ENCODE results near the gene TAL1.

The TAL1 gene

DNA sequence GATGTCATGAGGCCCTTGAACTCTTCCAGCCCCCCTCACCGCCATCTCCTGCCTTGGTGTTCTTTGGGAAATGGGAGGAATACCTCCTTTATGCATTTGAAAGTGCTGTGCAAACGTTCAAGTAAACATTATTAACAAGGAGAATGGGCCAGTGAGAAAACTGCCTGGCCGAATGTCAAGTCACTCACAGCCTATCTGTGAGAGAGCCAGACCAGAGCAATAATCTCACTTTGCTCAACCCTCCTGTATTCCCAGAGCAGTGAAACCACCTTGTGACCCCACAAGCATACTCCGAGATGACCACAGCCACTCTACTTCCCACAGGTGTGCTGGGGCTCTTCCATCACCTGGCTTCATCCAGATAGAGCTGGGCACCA lies 5.2 kb downstream of the TAL1 start:
- no peak for DNase-seq
- Histone ChIP-seq H3K9me2 (replicated peaks; ENCODE audit: insufficient read depth, low read length) (no peaks in the 10 kb centered on the region), H3K9ac (ENCODE audit: low read length) (no peak overlapping the region), H2AFZ (ENCODE audit: low read length) (no peak overlapping the region), H3K4me2 (ENCODE audit: low read depth, low read length) (no peak overlapping the region), H3K79me2 (ENCODE audit: low read length) (no peaks in the 10 kb centered on the region), H3K4me3 (ENCODE audit: low read length) (no peak overlapping the region), H4K20me1 (ENCODE audit: insufficient read depth, low read length) (no peaks in the 10 kb centered on the region), H3K9me3 (replicated peaks; ENCODE audit: insufficient read depth, low read length) (no peaks in the 10 kb centered on the region), H3K27me3 (replicated peaks; ENCODE audit: insufficient read depth, low read length) (peaks cover 85% of the 10 kb centered on the region), H3F3A (ENCODE audit: insufficient read depth, low read length) (no peaks in the 10 kb centered on the region), H3K36me3 (replicated peaks; ENCODE audit: insufficient read depth, low read length) (no peaks in the 10 kb centered on the region), H3K27ac (ENCODE audit: low read length) (no peak overlapping the region), H3K4me1 (ENCODE audit: low read length) (no peaks in the 10 kb centered on the region)
- TF ChIP-seq EZH2 (optimal IDR thresholded peaks at IDR 0.05; ENCODE audit: low read depth, low read length) (no peak), EZH2phosphoT487 (IDR thresholded peaks at IDR 0.05; ENCODE audit: low read length) (no peak)
- TF ChIP-seq, protein P1, sequence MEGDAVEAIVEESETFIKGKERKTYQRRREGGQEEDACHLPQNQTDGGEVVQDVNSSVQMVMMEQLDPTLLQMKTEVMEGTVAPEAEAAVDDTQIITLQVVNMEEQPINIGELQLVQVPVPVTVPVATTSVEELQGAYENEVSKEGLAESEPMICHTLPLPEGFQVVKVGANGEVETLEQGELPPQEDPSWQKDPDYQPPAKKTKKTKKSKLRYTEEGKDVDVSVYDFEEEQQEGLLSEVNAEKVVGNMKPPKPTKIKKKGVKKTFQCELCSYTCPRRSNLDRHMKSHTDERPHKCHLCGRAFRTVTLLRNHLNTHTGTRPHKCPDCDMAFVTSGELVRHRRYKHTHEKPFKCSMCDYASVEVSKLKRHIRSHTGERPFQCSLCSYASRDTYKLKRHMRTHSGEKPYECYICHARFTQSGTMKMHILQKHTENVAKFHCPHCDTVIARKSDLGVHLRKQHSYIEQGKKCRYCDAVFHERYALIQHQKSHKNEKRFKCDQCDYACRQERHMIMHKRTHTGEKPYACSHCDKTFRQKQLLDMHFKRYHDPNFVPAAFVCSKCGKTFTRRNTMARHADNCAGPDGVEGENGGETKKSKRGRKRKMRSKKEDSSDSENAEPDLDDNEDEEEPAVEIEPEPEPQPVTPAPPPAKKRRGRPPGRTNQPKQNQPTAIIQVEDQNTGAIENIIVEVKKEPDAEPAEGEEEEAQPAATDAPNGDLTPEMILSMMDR (IDR thresholded peaks at IDR 0.05; ENCODE audit: low read length): no peak

DNA sequence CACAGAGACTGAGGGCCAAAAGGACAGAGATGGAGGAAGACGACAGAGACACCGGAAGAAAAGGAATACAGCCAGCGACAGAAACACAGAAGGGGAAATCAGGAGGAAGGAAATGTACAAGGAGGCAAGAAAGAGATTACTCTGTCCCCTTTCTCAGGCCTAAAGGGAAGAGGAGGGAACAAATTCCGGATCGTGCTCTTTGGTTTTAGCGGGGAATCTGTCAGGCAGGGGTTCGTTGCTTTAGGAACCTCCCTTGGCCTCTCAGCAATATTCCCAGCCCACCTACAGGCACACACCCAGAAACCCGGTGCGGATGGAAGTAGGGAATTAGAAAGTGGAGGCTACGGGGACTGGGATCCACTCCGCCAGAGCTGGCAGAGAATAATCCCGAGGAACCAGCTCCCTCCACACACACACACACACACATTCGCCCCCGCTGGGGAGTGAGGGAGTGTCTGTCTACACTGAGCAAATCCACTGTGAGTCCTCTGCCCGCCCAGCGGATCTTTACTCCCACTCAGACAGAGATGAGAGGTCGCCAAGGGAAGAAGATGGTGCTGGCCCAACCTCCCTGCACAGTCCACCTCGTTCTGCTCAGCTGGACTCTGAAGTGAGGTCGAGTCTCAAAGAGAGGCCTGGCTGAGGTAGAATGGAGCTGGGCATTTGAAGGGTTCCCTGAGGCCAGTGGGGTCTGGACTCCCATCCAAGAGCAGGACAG lies 5.7 kb downstream of the TAL1 start:
- no peak overlapping the region for H3K9ac ChIP-seq (ENCODE audit: low read length)
- no peak overlapping the region for H2AFZ ChIP-seq (ENCODE audit: low read length)
- H3F3A ChIP-seq (ENCODE audit: insufficient read depth, low read length): no peaks in the 10 kb centered on the region
- DNase-seq: no peak
- H3K4me3 ChIP-seq (ENCODE audit: low read length): no peak overlapping the region
- H3K27me3 ChIP-seq (replicated peaks; ENCODE audit: insufficient read depth, low read length): peaks cover 79% of the 10 kb centered on the region
- H3K4me2 ChIP-seq (ENCODE audit: low read depth, low read length): no peak overlapping the region
- no peaks in the 10 kb centered on the region for H3K9me2 ChIP-seq (replicated peaks; ENCODE audit: insufficient read depth, low read length)
- H3K9me3 ChIP-seq (replicated peaks; ENCODE audit: insufficient read depth, low read length): no peaks in the 10 kb centered on the region
- H3K79me2 ChIP-seq (ENCODE audit: low read length): no peaks in the 10 kb centered on the region
- H3K4me1 ChIP-seq (ENCODE audit: low read length): no peaks in the 10 kb centered on the region
- no peak for TF ChIP-seq EZH2phosphoT487 (IDR thresholded peaks at IDR 0.05; ENCODE audit: low read length)
- TF ChIP-seq, protein P1 (IDR thresholded peaks at IDR 0.05; ENCODE audit: low read length): no peak
- no peak for TF ChIP-seq EZH2 (optimal IDR thresholded peaks at IDR 0.05; ENCODE audit: low read depth, low read length)
- H3K36me3 ChIP-seq (replicated peaks; ENCODE audit: insufficient read depth, low read length): no peaks in the 10 kb centered on the region
- H4K20me1 ChIP-seq (ENCODE audit: insufficient read depth, low read length): no peaks in the 10 kb centered on the region
- H3K27ac ChIP-seq (ENCODE audit: low read length): no peak overlapping the region

DNA sequence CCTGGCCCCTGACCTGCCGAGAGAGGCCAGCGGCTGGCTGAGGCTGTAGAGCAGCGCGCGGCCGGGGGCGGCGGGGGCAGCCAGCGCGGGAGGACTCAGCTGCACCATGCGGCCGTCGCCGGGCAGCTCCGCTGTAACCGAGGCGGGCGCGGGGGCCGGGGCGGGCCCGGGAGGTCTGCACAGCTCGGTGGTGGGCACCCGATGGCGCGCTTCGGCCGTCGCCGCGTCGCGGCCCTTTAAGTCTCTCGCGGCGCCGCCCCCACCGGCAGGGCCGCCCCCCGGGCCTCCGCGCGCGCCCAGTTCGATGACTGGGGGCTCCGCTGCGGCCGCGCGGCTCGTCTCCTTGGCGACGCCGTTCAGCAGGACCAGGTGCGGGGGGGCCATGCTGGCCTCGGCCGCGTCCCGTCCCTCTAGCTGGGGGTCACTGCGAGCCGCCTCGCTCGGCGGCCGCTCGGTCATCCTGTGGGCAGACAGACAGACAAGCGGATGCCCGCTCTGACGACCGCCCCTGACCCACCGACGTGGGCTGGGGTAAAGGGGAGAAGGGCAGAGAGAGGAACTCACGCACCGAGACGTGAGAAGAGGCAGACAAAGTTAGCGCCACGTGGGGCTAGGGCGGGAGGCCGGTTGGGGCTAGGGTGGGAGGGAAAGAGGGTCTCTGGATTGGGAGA lies 6.5 kb downstream of the TAL1 start:
- H3K27me3 ChIP-seq (replicated peaks; ENCODE audit: insufficient read depth, low read length): peaks cover 72% of the 10 kb centered on the region
- H2AFZ ChIP-seq (ENCODE audit: low read length): no peak overlapping the region
- no peak overlapping the region for H3K4me3 ChIP-seq (ENCODE audit: low read length)
- no peak for DNase-seq
- no peak for TF ChIP-seq EZH2phosphoT487 (IDR thresholded peaks at IDR 0.05; ENCODE audit: low read length)
- TF ChIP-seq, protein P1 (IDR thresholded peaks at IDR 0.05; ENCODE audit: low read length): no peak
- TF ChIP-seq EZH2 (optimal IDR thresholded peaks at IDR 0.05; ENCODE audit: low read depth, low read length): no peak
- no peaks in the 10 kb centered on the region for H3K36me3 ChIP-seq (replicated peaks; ENCODE audit: insufficient read depth, low read length)
- no peaks in the 10 kb centered on the region for H3F3A ChIP-seq (ENCODE audit: insufficient read depth, low read length)
- no peak overlapping the region for H3K4me2 ChIP-seq (ENCODE audit: low read depth, low read length)
- H4K20me1 ChIP-seq (ENCODE audit: insufficient read depth, low read length): no peaks in the 10 kb centered on the region
- no peaks in the 10 kb centered on the region for H3K9me3 ChIP-seq (replicated peaks; ENCODE audit: insufficient read depth, low read length)
- no peaks in the 10 kb centered on the region for H3K79me2 ChIP-seq (ENCODE audit: low read length)
- no peaks in the 10 kb centered on the region for H3K4me1 ChIP-seq (ENCODE audit: low read length)
- no peaks in the 10 kb centered on the region for H3K9me2 ChIP-seq (replicated peaks; ENCODE audit: insufficient read depth, low read length)
- H3K9ac ChIP-seq (ENCODE audit: low read length): no peak overlapping the region
- H3K27ac ChIP-seq (ENCODE audit: low read length): no peak overlapping the region

Data from MM.1S (cell line).